Right hindlimb (tissue), 1 donor: ENCODE results near the gene ARHGAP4.

ENCODE experiments used
- DNase-seq: peaks from one replicate; pipeline ENCODE4 v3.0.0-alpha.2; 2018

The ARHGAP4 gene

GRCh38 chrX:153903238-153903980 lies 22.7 kb downstream of the ARHGAP4 start:
- no peak for DNase-seq

- DNase-seq: no peak
Observed at GRCh38 chrX:153902385-153902784, 23.7 kb downstream of the ARHGAP4 start.

DNA sequence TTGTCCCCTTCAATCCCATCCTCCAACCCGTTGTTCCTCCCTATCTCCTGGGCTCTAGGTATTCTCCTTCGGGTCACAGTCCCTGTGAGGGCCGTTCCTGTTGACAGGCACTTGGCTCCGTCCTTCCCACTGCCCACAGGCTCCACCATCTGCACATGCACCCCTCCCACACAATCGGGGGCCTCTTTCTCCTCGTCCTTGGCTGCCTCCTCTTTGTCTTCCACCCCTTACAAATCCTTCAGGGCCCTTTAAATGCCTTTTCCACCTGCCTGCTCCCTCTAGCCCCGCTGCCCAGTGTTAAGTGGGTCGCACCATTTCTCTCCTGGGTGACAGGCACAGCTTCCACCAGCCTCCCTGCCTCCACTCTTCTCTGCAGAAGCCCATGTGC lies 24.3 kb downstream of the ARHGAP4 start:
- DNase-seq: no peak

- DNase-seq: peak; percentile 75
Observed at GRCh38 chrX:153900831-153901752, 25.0 kb downstream of the ARHGAP4 start.

DNA sequence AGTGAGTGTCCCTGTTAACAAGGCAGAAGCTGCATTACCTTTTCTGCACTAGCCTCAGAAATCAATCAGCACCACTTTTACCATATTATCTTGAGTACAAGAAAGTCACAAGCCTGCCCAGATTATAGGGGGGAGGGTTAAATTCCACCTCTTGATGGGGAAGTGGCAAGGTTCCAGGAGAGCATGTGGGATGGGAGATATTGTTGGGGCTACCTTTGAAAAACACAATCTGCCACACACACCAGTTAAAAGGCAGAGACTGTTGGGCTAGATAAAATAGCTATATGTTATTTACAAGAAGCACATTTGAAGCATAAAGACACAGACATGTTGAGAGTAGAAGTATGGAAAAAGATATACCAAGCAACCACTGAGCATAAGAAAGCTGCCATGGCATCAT lies 28.2 kb downstream of the ARHGAP4 start:
- DNase-seq: no peak

- DNase-seq: no peak
Observed at GRCh38 chrX:153889123-153889522, 36.9 kb downstream of the ARHGAP4 start.

- DNase-seq: no peak
Observed at GRCh38 chrX:153888344-153888743, 37.7 kb downstream of the ARHGAP4 start.

- DNase-seq: no peak
Observed at GRCh38 chrX:153887385-153887784, 38.7 kb downstream of the ARHGAP4 start.

- no peak for DNase-seq
Observed at GRCh38 chrX:153886915-153887314, 39.1 kb downstream of the ARHGAP4 start.

GRCh38 chrX:153885968-153886903 lies 39.8 kb downstream of the ARHGAP4 start, which contains the start of gene L1CAM:
TSS of gene L1CAM (minus strand) at chrX:153886173. CDS start at chrX:153875836, 10,337 bp downstream.
- DNase-seq: no peak

DNA sequence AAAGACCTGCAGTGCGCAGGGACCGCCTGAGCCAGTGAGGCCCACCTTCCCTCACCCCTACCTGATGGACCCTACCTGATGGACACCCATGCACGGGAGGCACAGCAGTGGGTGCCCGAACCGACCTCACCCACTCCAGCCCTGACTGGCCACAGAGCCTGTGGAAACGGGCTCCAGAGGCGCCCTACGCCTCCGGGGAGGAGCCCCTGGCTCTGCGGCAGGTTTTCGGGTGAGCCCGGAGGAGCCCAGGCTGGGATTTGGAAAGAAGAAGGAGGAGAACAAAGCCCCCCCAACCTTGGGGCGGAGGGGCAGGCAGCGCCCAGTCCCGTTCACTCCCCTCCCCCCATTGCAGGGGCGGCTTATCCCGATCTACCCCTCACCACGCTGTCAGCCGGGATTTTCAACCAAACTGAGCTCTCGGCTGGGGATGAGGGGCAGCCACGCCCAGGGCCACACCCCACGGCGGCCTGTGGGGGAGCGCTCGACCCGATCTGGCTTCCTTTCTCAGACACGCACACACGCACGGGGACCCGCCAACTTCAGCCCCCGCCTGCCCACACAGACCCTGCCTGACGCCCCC lies 40.8 kb downstream of the ARHGAP4 start:
- no peak for DNase-seq

DNA sequence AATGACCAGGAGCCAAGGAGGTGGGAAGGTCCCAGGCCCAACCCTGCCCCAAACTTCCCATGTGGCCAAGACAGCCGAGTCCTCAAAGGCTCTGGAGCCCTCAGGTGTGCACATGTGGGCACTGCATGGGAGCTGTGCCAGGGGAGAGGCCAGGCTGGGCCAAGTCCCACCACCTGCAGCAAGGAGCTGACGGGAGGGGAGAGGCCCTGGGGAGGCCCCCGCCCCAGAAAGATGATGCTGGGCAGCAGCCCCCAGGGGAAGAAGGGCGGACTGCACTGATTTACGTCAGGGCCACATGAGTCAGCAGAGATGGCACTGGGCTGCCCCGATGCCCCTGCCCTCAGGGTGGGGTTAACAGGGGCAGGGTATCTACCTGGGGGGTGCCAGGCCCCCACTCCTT lies 41.5 kb downstream of the ARHGAP4 start:
- DNase-seq: no peak

- no peak for DNase-seq
Observed at GRCh38 chrX:153884136-153884535, 41.9 kb downstream of the ARHGAP4 start.

GRCh38 chrX:153883163-153883843 lies 42.8 kb downstream of the ARHGAP4 start:
- DNase-seq: no peak

DNA sequence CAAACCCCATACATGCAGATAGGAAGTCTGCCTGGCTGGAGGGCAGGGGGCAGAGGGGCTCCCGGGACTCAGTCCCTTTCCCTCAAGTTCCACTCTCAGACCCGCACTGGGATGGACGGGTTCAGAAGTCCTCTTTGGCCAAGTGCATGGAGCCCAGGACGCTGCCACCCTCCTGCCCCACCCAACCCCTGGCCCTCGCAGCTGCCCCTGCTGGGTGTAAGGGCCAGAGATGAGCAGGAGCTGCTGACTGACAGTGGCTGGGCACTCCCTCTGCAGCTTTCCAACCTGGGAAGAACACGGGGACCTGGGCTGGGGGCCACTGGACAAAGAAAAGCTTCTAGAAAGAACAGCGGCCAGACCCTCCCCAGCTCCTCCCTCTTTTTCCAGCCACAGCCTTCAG lies 43.5 kb downstream of the ARHGAP4 start:
- no peak for DNase-seq

GRCh38 chrX:153882086-153882498 lies 44.0 kb downstream of the ARHGAP4 start:
- no peak for DNase-seq

DNA sequence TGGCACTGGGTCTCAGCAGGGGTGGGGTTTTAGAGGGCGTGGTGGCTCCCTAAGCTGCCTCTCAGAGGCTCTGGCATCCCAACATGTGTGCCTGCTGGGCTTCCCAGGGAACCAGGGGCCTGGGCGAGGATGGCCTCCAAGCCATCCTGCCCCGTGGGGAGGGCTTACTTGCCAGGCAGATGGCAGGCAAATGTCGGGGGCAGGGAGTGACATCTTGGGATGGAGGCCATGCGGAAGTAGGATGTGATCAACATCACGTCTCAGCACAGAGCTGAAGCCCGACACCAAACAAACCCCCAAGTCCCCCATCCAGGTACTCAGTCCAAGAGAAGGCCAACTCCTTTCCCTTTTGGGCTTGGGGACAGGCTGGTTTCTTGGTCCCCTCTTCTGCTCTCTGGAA lies 44.8 kb downstream of the ARHGAP4 start:
- DNase-seq: no peak

DNA sequence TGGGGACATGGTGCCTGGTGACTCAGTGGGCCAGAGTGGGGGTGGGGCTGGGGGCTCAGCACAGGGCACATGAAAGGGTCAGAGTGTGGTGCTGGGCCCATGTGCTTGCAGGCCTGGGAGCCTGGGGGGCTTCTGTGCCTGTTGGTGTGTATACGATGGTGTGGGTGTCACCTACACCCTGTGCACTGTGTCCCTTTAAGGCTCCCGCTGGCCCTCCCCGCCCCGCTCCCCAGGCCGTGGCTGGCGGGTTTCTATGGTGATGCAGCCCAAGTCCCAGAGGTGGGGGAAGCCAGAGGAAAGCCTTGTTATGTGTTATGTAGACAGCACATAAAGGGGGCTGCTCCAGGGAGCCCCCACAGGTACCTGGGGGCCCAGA lies 45.6 kb downstream of the ARHGAP4 start:
- no peak for DNase-seq

DNA sequence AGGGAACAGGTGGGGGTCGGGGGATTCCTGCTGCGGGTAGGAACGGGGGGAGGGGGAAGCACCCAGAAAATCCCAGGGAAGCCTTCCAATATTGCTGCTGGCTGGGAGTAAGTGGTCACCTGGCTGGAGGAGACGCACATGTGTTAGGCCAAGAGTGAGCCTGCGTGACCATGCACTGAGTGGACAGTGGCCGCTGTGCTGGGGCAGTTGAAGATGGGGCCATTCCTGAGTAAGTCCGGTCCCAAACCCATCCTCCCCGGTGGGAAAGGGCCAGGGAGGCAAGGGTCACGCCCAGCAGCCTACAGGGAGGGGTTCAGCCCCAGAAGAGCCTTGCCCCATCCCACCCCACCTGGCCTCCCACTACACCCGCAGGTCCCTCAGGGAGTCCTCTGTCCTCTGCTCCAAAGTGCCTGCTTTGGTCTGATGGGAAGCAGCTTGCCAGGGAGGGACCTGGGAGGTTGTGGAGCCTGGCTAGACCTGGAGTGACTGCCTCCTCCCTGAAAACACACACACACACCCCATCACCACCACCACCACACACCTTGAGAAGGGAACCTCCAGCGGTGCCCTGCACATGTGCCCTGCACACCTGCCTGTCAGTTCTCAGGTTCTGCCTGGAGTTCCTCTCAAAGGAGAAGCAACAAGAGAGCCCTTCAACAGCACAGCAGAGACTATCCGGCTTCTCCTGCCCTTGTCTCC lies 46.2 kb downstream of the ARHGAP4 start:
- DNase-seq: no peak

- no peak for DNase-seq
Observed at GRCh38 chrX:153878969-153879653, 47.0 kb downstream of the ARHGAP4 start.

GRCh38 chrX:153878345-153878744 lies 47.7 kb downstream of the ARHGAP4 start:
- DNase-seq: no peak
